ENCODE data around the gene CD47. TPM values are rescaled to one million over a fixed set of nuclear protein-coding genes. Genes with fewer than 3 reads are reported as not detected.

The CD47 gene
- 100 to 1,000 TPM in 3 of 5 donors, 10 to 100 TPM in 2; 15.9 to 154 (median 101) TPM for total RNA-seq
- 10 to 100 TPM; 35.9 to 92.6 (median 67.2) TPM for polyA plus RNA-seq
- long read RNA-seq, donor 1, full-length matches to known transcripts = 7 of 7 reads
- long read RNA-seq, donor 1, partial matches to known transcripts = 0 of 7 reads
- long read RNA-seq, donor 1, other reads (novel, unspliced or antisense) = 0 of 7 reads
- long read RNA-seq, donor 2, full-length matches to known transcripts = 17 of 29 reads
- long read RNA-seq, donor 2, partial matches to known transcripts = 7 of 29 reads
- long read RNA-seq, donor 2, other reads (novel, unspliced or antisense) = 5 of 29 reads
- long read RNA-seq, donor 3, full-length matches to known transcripts = 14 of 21 reads
- long read RNA-seq, donor 3, partial matches to known transcripts = 0 of 21 reads
- long read RNA-seq, donor 3, other reads (novel, unspliced or antisense) = 7 of 21 reads
- long read RNA-seq, donor 4, full-length matches to known transcripts = 4 of 4 reads
- long read RNA-seq, donor 4, partial matches to known transcripts = 0 of 4 reads
- long read RNA-seq, donor 4, other reads (novel, unspliced or antisense) = 0 of 4 reads
- long read RNA-seq, donor 5, full-length matches to known transcripts = 23 of 36 reads
- long read RNA-seq, donor 5, partial matches to known transcripts = 6 of 36 reads
- long read RNA-seq, donor 5, other reads (novel, unspliced or antisense) = 7 of 36 reads
- long read RNA-seq, donor 6 = 0 reads
- long read RNA-seq, donor 7, full-length matches to known transcripts = 22 of 33 reads
- long read RNA-seq, donor 7, partial matches to known transcripts = 6 of 33 reads
- long read RNA-seq, donor 7, other reads (novel, unspliced or antisense) = 5 of 33 reads
- long read RNA-seq, donor 8, full-length matches to known transcripts = 20 of 39 reads
- long read RNA-seq, donor 8, partial matches to known transcripts = 14 of 39 reads
- long read RNA-seq, donor 8, other reads (novel, unspliced or antisense) = 5 of 39 reads
- long read RNA-seq, donor 9, full-length matches to known transcripts = 18 of 31 reads
- long read RNA-seq, donor 9, partial matches to known transcripts = 5 of 31 reads
- long read RNA-seq, donor 9, other reads (novel, unspliced or antisense) = 8 of 31 reads
- long read RNA-seq, donor 10, full-length matches to known transcripts = 4 of 17 reads
- long read RNA-seq, donor 10, partial matches to known transcripts = 7 of 17 reads
- long read RNA-seq, donor 10, other reads (novel, unspliced or antisense) = 6 of 17 reads

GRCh38 chr3:108090701-108091497, at the start of gene CD47:
Gene CD47, minus strand, starts transcription at chr3:108091031. Its CDS starts 123 bp downstream, at chr3:108090908.
- H3K9me3 ChIP-seq = no peaks in the 10 kb centered on the region
- peak; percentile 70 to 91 (median 87) for TF ChIP-seq POLR2AphosphoS5 (IDR thresholded peaks at IDR 0.05)
- peak in 1 of 4 donors; percentile 35 for TF ChIP-seq POLR2A (IDR thresholded peaks at IDR 0.05)
- TF ChIP-seq CTCF (IDR thresholded peaks at IDR 0.05) = no peak
- intact Hi-C loops (cut with DNase I; ENCODE audit: low total_unique reads) = no loop called here

GRCh38 chr3:108137460-108137814, 46.6 kb upstream of the CD47 start:
- Histone ChIP-seq H3K9me3 (no peaks in the 10 kb centered on the region), H3K36me3 (no peaks in the 10 kb centered on the region), H3K27me3 (no peaks in the 10 kb centered on the region), H3K27ac (peak overlapping the region in 4 of 5 donors; percentile 40 to 82 (median 52)), H3K4me1 (peaks cover 0 to 21% (median 7%) of the 10 kb centered on the region in 4 donors), H3K4me3 (no peak overlapping the region)
- DNase-seq = no peak
- no peak for TF ChIP-seq POLR2AphosphoS5 (IDR thresholded peaks at IDR 0.05)
- TF ChIP-seq POLR2A (IDR thresholded peaks at IDR 0.05) = no peak
- no peak for TF ChIP-seq EP300 (IDR thresholded peaks at IDR 0.05)
- TF ChIP-seq CTCF (IDR thresholded peaks at IDR 0.05) = no peak
- 32 to 74% (median 39%) methylated on average over 5 of the region's 5 CpGs for WGBS, 5 donors
- intact Hi-C loops (cut with DNase I; ENCODE audit: low total_unique reads) = no loop called here

More at GRCh38 chr3:108090701-108091497, at the start of gene CD47:
- H3K4me3 ChIP-seq = peak within 1 kb of the TSS; percentile 81 to 98 (median 94)
- H3K27ac ChIP-seq = peak within 1 kb of the TSS; percentile 93 to 96 (median 94)
- H3K36me3 ChIP-seq = no peaks in the 10 kb centered on the region
- H3K4me1 ChIP-seq = peaks cover 8 to 43% (median 35%) of the 10 kb centered on the region in 4 donors
- DNase-seq = peak; percentile 97 to 99
- 0% methylated on average over 54 to 105 of the region's 106 CpGs for WGBS, 5 donors
- no peaks in the 10 kb centered on the region for H3K27me3 ChIP-seq

- Histone ChIP-seq H3K4me3 (no peak overlapping the region), H3K36me3 (no peaks in the 10 kb centered on the region), H3K4me1 (peaks cover 0 to 27% (median 12%) of the 10 kb centered on the region in 4 donors), H3K27ac (peak overlapping the region in 4 of 5 donors; percentile 40 to 82 (median 52)), H3K9me3 (no peaks in the 10 kb centered on the region), H3K27me3 (no peaks in the 10 kb centered on the region)
- WGBS, 5 donors = 47 to 57% (median 56%) methylated on average over 12 to 13 of the region's 13 CpGs
- peak in 1 of 2 donors; percentile 82 for DNase-seq
- intact Hi-C loops (cut with DNase I; ENCODE audit: low total_unique reads) = no loop called here
- no peak for TF ChIP-seq EP300 (IDR thresholded peaks at IDR 0.05)
- no peak for TF ChIP-seq CTCF (IDR thresholded peaks at IDR 0.05)
- TF ChIP-seq POLR2AphosphoS5 (IDR thresholded peaks at IDR 0.05) = no peak
- no peak for TF ChIP-seq POLR2A (IDR thresholded peaks at IDR 0.05)
Measured at GRCh38 chr3:108136561-108137459, 46.0 kb upstream of the CD47 start.

All from stomach (tissue), 19 donors.